ENCODE results near the gene LCN15. TPM values are rescaled to one million over a fixed set of nuclear protein-coding genes. Genes with fewer than 3 reads are reported as not detected.
"Not testable (repeated sequence)": the region's sequence is repeated elsewhere in the genome, so short reads cannot be mapped to it uniquely, and the experiment has no call there.

LCN15 gene
- total RNA-seq, 1 experiment from 2014 or later, result not detected

GRCh38 chr9:136711751-136712689 is 52.3 kb downstream of the LCN15 start, which contains the start of gene DIPK1B:
TSS of gene DIPK1B (plus strand) at chr9:136712572. CDS start at chr9:136712666, 94 bp downstream.
- Histone ChIP-seq H3K14ac (ENCODE audit: insufficient read depth, low read length) (0 out of 2 replicates have a peak within 1 kb of the TSS, but pooled peaks have one; percentile 74), H3K4me1 (ENCODE audit: insufficient read depth, low read length) (no peaks in the 10 kb centered on the region; the same call in 1 of the 2 replicates), H2AK5ac (ENCODE audit: insufficient read length, low read length) (no peak within 1 kb of the TSS), H3K9me3 (ENCODE audit: control insufficient read depth, low read depth, low read length) (no peaks in the 10 kb centered on the region), H2BK15ac (ENCODE audit: low read depth, low read length) (no peak within 1 kb of the TSS), H3K27me3 (ENCODE audit: insufficient read depth, low read length) (no peaks in the 10 kb centered on the region), H3K56ac (ENCODE audit: insufficient read length, low read depth, low read length) (no peak within 1 kb of the TSS), H4K5ac (ENCODE audit: insufficient read length, low read depth, low read length) (no peak within 1 kb of the TSS), H3K23ac (ENCODE audit: insufficient read length, low read depth, low read length) (no peak within 1 kb of the TSS), H2AFZ (ENCODE audit: low read length) (no peak within 1 kb of the TSS), H2BK20ac (ENCODE audit: low read depth, low read length, poor library complexity, severe bottlenecking) (no peak within 1 kb of the TSS), H4K8ac (replicated peaks; ENCODE audit: insufficient read length, low read depth, low read length) (no peak within 1 kb of the TSS), H3K9ac (ENCODE audit: extremely low read depth, insufficient read length, low read length) (no peak within 1 kb of the TSS), H3K18ac (ENCODE audit: insufficient read length, low read depth, low read length) (no peak within 1 kb of the TSS), H3K4me2 (ENCODE audit: insufficient read depth, insufficient read length, low read length) (peak within 1 kb of the TSS; percentile 70), H3K23me2 (ENCODE audit: insufficient read length, low read depth, low read length, poor library complexity, severe bottlenecking) (peaks cover 12% of the 10 kb centered on the region), H4K20me1 (ENCODE audit: control insufficient read depth, insufficient read depth, insufficient read length) (no peaks in the 10 kb centered on the region), H3T11ph (ENCODE audit: low read length) (no peak within 1 kb of the TSS), H3K4ac (ENCODE audit: low read depth, low read length) (no peak within 1 kb of the TSS), H3K79me2 (ENCODE audit: insufficient read depth, low read length) (peaks cover 4% of the 10 kb centered on the region; the same call in 1 of the 2 replicates), H3K79me1 (ENCODE audit: insufficient read depth, low read depth, low read length, poor library complexity, severe bottlenecking) (peaks cover 8% of the 10 kb centered on the region), H4K91ac (ENCODE audit: insufficient read length, low read depth, low read length) (no peak within 1 kb of the TSS), H3K27ac (ENCODE audit: insufficient read length, low read depth, low read length) (no peak within 1 kb of the TSS), H2BK12ac (ENCODE audit: insufficient read length, low read depth, low read length) (no peak within 1 kb of the TSS), H2BK120ac (ENCODE audit: low read depth, low read length, poor library complexity, severe bottlenecking) (no peak within 1 kb of the TSS), H2BK5ac (ENCODE audit: insufficient read length, low read length) (no peak within 1 kb of the TSS)
- Mint-ChIP-seq H3K4me3 (peak within 1 kb of the TSS; percentile 70 to 85), H3K27ac (peak within 1 kb of the TSS in 1 of 3 experiments; percentile 44; a peak in 1 of 7 replicates), H3K9me3 (no peaks in the 10 kb centered on the region), H3K4me1 (peaks cover 3 to 10% of the 10 kb centered on the region in 2 experiments), H3K36me3 (ENCODE audit: insufficient read depth in 1 of 3, low read depth in 3 of 3) (peaks cover 0 to 5% (median 4%) of the 10 kb centered on the region in 3 experiments; a peak in 3 of 7 replicates), H3K27me3 (ENCODE audit: low read depth) (peaks cover 40% of the 10 kb centered on the region)
- WGBS (ENCODE audit: extremely low coverage, insufficient read length, low lambda C conversion rate), result no CpG with 5 or more reads among the region's 119 CpGs
- peak; percentile 75 for DNase-seq
- TF ChIP-seq CTCF (conservative IDR thresholded peaks at IDR 0.05), result no peak

GRCh38 chr9:136711219-136711648 is 53.1 kb downstream of the LCN15 start:
- H3K4me1 Mint-ChIP-seq; H3K27me3 ChIP-seq (ENCODE audit: insufficient read depth, low read length); H4K8ac ChIP-seq (replicated peaks; ENCODE audit: insufficient read length, low read depth, low read length); H3K23ac ChIP-seq (ENCODE audit: insufficient read length, low read depth, low read length); H3K4me1 ChIP-seq (ENCODE audit: insufficient read depth, low read length); H3T11ph ChIP-seq (ENCODE audit: low read length); H3K9me3 Mint-ChIP-seq; H2BK20ac ChIP-seq (ENCODE audit: low read depth, low read length, poor library complexity, severe bottlenecking); H3K27ac Mint-ChIP-seq; H3K14ac ChIP-seq (ENCODE audit: insufficient read depth, low read length); H2BK12ac ChIP-seq (ENCODE audit: insufficient read length, low read depth, low read length); H2BK15ac ChIP-seq (ENCODE audit: low read depth, low read length); H3K4ac ChIP-seq (ENCODE audit: low read depth, low read length); H3K36me3 Mint-ChIP-seq (ENCODE audit: insufficient read depth in 1 of 3, low read depth in 3 of 3); H2BK120ac ChIP-seq (ENCODE audit: low read depth, low read length, poor library complexity, severe bottlenecking); H3K9me3 ChIP-seq (ENCODE audit: control insufficient read depth, low read depth, low read length); H4K5ac ChIP-seq (ENCODE audit: insufficient read length, low read depth, low read length); H3K56ac ChIP-seq (ENCODE audit: insufficient read length, low read depth, low read length); H3K18ac ChIP-seq (ENCODE audit: insufficient read length, low read depth, low read length); H4K20me1 ChIP-seq (ENCODE audit: control insufficient read depth, insufficient read depth, insufficient read length); H3K79me1 ChIP-seq (ENCODE audit: insufficient read depth, low read depth, low read length, poor library complexity, severe bottlenecking); H4K91ac ChIP-seq (ENCODE audit: insufficient read length, low read depth, low read length); H2AK5ac ChIP-seq (ENCODE audit: insufficient read length, low read length); H3K27ac ChIP-seq (ENCODE audit: insufficient read length, low read depth, low read length); H3K79me2 ChIP-seq (ENCODE audit: insufficient read depth, low read length); H2AFZ ChIP-seq (ENCODE audit: low read length); H3K9ac ChIP-seq (ENCODE audit: extremely low read depth, insufficient read length, low read length); H2BK5ac ChIP-seq (ENCODE audit: insufficient read length, low read length): not testable (repeated sequence)
- peaks cover 43% of the 10 kb centered on the region for H3K27me3 Mint-ChIP-seq (ENCODE audit: low read depth)
- no CpG with 5 or more reads among the region's 4 CpGs for WGBS (ENCODE audit: extremely low coverage, insufficient read length, low lambda C conversion rate)
- Histone ChIP-seq H3K23me2 (ENCODE audit: insufficient read length, low read depth, low read length, poor library complexity, severe bottlenecking) (peaks cover 12% of the 10 kb centered on the region), H3K4me2 (ENCODE audit: insufficient read depth, insufficient read length, low read length) (peak overlapping the region; percentile 57)
- H3K4me3 Mint-ChIP-seq, result peak overlapping the region; percentile 65 to 85
- peak; percentile 23 for DNase-seq
